ENCODE measurements around the gene CDH20. TPM values are rescaled to one million over a fixed set of nuclear protein-coding genes. Genes with fewer than 3 reads are reported as not detected.

The CDH20 gene
- total and polyA plus RNA-seq, 2 experiments from 2014 or later = 1.3 to 3.6 TPM

DNA sequence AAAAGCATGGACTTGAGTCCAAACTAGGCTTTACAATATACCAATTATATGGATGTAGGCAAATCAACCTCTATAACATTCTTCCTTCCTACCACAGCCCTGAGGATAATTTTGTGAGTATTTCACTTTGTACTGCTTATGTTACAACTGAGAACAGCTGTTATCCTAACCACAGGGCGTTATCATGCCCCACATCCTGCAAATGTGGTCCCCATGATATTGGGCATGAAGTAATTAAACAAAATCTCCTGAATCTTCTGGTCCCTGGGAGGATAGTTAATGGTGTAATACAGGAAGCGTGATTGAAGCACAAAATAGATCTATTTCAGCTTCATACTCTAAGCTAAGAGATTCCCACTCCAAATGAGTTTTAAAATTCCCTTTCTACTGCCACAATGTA is 223.6 kb downstream of the CDH20 start:
- no peak for DNase-seq (ENCODE audit: low spot score)
- no peaks in the 10 kb centered on the region for H3K9me3 ChIP-seq (ENCODE audit: low read depth)
- no peaks in the 10 kb centered on the region for H3K27me3 ChIP-seq
- no peak for TF ChIP-seq EZH2 (IDR thresholded peaks at IDR 0.05; ENCODE audit: borderline replicate concordance)
- TF ChIP-seq EZH2phosphoT487 (IDR thresholded peaks at IDR 0.05; ENCODE audit: low read depth, severe bottlenecking, unreplicated experiment) = no peak
- TF ChIP-seq, protein P1, sequence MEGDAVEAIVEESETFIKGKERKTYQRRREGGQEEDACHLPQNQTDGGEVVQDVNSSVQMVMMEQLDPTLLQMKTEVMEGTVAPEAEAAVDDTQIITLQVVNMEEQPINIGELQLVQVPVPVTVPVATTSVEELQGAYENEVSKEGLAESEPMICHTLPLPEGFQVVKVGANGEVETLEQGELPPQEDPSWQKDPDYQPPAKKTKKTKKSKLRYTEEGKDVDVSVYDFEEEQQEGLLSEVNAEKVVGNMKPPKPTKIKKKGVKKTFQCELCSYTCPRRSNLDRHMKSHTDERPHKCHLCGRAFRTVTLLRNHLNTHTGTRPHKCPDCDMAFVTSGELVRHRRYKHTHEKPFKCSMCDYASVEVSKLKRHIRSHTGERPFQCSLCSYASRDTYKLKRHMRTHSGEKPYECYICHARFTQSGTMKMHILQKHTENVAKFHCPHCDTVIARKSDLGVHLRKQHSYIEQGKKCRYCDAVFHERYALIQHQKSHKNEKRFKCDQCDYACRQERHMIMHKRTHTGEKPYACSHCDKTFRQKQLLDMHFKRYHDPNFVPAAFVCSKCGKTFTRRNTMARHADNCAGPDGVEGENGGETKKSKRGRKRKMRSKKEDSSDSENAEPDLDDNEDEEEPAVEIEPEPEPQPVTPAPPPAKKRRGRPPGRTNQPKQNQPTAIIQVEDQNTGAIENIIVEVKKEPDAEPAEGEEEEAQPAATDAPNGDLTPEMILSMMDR (IDR thresholded peaks at IDR 0.05; ENCODE audit: poor library complexity) = no peak
- H3K4me2 ChIP-seq = no peak overlapping the region
- H3K4me3 ChIP-seq = no peak overlapping the region
- WGBS (ENCODE audit: low lambda C conversion rate, missing lambda C conversion rate) = 75% methylated on average over 2 of the region's 2 CpGs
- no peak overlapping the region for H2AFZ ChIP-seq
- no peaks in the 10 kb centered on the region for H4K20me1 ChIP-seq (ENCODE audit: insufficient read depth, poor library complexity, severe bottlenecking)
- H3K36me3 ChIP-seq (replicated peaks; ENCODE audit: insufficient read depth, low read depth) = no peaks in the 10 kb centered on the region
- no peaks in the 10 kb centered on the region for H3K4me1 ChIP-seq (ENCODE audit: insufficient read depth)
- no peaks in the 10 kb centered on the region for H3K9me2 ChIP-seq (replicated peaks; ENCODE audit: insufficient read depth)
- no peak overlapping the region for H3K27ac ChIP-seq
- no peaks in the 10 kb centered on the region for H3K79me2 ChIP-seq

DNA sequence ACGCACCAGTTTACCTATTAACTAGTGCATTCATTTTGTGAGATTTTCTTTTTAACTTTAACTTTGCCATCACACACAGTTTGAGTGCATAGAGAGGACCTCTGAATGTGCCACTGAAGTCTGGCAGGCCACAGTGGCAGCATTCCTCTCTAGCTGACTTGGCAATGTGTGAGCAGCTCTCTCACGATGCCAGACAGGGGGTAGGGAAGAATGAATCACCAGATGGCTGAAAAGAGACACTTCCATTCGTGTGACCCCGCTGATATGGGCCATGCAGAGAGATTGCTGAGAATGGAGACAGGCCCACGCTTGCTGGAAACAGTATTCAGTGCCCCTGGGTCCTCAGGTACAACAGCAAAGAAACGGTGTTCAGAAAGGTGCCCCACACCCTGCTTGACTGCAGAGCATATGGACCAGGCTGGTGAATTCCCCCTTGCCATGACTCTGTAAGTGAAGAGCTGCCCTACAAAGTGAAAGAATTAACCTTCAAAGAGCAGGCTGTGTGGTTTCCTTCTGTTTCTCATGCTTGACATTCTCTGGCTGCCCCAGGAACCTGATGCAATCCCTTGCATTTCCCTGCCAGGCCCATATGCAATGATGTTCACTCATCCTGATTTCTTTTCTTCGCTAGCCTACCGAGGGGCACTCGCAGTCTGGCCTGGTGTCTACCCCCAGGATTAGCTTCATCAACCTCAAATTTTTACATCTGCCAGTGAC is 236.1 kb downstream of the CDH20 start:
- Histone ChIP-seq H3K9me2 (replicated peaks; ENCODE audit: insufficient read depth) (no peaks in the 10 kb centered on the region), H2AFZ (no peak overlapping the region), H3K4me3 (no peak overlapping the region), H3K9me3 (ENCODE audit: low read depth) (no peaks in the 10 kb centered on the region), H3K27me3 (no peaks in the 10 kb centered on the region), H3K36me3 (replicated peaks; ENCODE audit: insufficient read depth, low read depth) (no peaks in the 10 kb centered on the region), H3K4me2 (no peak overlapping the region), H3K27ac (no peak overlapping the region), H4K20me1 (ENCODE audit: insufficient read depth, poor library complexity, severe bottlenecking) (no peaks in the 10 kb centered on the region), H3K79me2 (no peaks in the 10 kb centered on the region), H3K4me1 (ENCODE audit: insufficient read depth) (no peaks in the 10 kb centered on the region)
- WGBS (ENCODE audit: low lambda C conversion rate, missing lambda C conversion rate) = 86% methylated on average over 9 of the region's 9 CpGs
- no peak for DNase-seq (ENCODE audit: low spot score)
- TF ChIP-seq, protein P1 (IDR thresholded peaks at IDR 0.05; ENCODE audit: poor library complexity) = no peak
- TF ChIP-seq EZH2phosphoT487 (IDR thresholded peaks at IDR 0.05; ENCODE audit: low read depth, severe bottlenecking, unreplicated experiment) (no peak), EZH2 (IDR thresholded peaks at IDR 0.05; ENCODE audit: borderline replicate concordance) (no peak)

DNA sequence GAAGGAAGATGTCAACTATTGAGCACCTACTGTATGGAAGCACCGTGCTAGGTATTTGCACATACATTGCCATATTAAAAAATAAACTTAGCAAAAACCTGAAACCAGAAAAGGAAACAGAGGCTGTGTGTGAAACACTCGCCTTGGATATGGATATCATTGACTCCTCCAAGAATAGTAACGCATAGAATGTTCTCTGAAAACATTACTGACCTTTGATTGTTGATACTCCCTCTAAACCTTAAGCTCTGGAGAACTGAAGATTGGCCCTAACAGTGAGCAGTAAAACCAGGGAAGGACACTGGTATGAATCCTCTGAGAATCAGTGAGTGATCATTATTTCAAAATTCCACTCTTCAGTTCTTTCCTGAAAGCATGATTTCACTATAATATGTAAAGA is 236.8 kb downstream of the CDH20 start:
- Histone ChIP-seq H3K27me3 (no peaks in the 10 kb centered on the region), H2AFZ (no peak overlapping the region)

More for the DNA sequence above, 236.8 kb downstream of the CDH20 start:
- Histone ChIP-seq H3K27ac (no peak overlapping the region), H3K9me3 (ENCODE audit: low read depth) (no peaks in the 10 kb centered on the region), H3K9me2 (replicated peaks; ENCODE audit: insufficient read depth) (no peaks in the 10 kb centered on the region), H3K79me2 (no peaks in the 10 kb centered on the region), H3K4me2 (no peak overlapping the region), H4K20me1 (ENCODE audit: insufficient read depth, poor library complexity, severe bottlenecking) (no peaks in the 10 kb centered on the region), H3K4me1 (ENCODE audit: insufficient read depth) (no peaks in the 10 kb centered on the region), H3K36me3 (replicated peaks; ENCODE audit: insufficient read depth, low read depth) (no peaks in the 10 kb centered on the region), H3K4me3 (no peak overlapping the region)
- no peak for DNase-seq (ENCODE audit: low spot score)
- 69% methylated on average over 3 of the region's 3 CpGs for WGBS (ENCODE audit: low lambda C conversion rate, missing lambda C conversion rate)
- TF ChIP-seq EZH2phosphoT487 (IDR thresholded peaks at IDR 0.05; ENCODE audit: low read depth, severe bottlenecking, unreplicated experiment) = no peak
- TF ChIP-seq, protein P1 (IDR thresholded peaks at IDR 0.05; ENCODE audit: poor library complexity) = no peak
- no peak for TF ChIP-seq EZH2 (IDR thresholded peaks at IDR 0.05; ENCODE audit: borderline replicate concordance)

Measured in hepatocyte (in vitro differentiated cells).